GM04504 (cell line): ENCODE data around the gene ZDHHC11B.

Source experiments
- DNase-seq: peaks from one replicate; pipeline ENCODE4 v3.0.0-alpha.2; 2012; ENCODE audit warnings: low read depth

ZDHHC11B gene

GRCh38 chr5:660491-661030, 124.0 kb downstream of the ZDHHC11B start:
- DNase-seq, result no peak
